ENCODE results near the gene KRTAP10-5.
A peak's percentile ranks its signal among the peaks of the same experiment; 100 is the strongest.
"Not testable (repeated sequence)": the region's sequence is repeated elsewhere in the genome, so short reads cannot be mapped to it uniquely, and the experiment has no call there.

Gene KRTAP10-5, protein sequence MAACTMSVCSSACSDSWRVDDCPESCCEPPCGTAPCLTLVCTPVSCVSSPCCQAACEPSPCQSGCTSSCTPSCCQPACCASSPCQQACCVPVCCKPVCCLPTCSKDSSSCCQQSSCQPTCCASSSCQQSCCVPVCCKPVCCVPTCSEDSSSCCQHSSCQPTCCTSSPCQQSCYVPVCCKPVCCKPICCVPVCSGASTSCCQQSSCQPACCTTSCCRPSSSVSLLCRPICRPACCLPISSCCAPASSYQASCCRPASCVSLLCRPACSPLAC

DNA sequence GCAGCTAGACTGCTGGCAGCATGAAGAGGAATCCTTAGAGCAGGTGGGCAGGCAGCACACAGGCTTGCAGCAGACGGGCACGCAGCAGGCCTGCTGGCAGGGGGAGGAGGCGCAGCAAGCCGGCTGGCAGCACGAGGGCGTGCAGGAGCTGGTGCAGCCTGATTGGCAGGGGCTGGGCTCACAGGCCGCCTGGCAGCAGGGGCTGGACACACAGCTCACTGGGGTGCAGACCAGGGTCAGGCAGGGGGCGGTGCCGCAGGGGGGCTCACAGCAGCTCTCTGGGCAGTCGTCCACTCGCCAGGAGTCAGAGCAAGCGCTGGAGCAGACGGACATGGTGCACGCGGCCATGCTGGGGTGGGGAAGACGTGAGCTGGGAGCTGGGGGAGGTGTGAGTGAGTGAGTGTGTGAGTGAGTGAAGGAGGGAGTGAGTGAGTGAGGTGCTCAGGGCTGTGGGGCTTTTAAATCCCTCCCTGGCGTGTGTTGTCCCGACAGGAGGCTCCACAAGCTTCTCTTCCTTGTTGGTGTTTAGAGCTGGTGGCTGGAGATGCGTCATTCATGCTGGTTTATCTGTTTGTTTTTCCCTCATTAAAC lies at the start of gene KRTAP10-5:
Gene KRTAP10-5, minus strand, starts transcription at position 374 of the 591 bp plus-strand sequence. Its CDS starts 26 bp downstream, at position 348.
- DNase-seq (ENCODE audit: low read depth, low spot score), result not testable (repeated sequence)

DNA sequence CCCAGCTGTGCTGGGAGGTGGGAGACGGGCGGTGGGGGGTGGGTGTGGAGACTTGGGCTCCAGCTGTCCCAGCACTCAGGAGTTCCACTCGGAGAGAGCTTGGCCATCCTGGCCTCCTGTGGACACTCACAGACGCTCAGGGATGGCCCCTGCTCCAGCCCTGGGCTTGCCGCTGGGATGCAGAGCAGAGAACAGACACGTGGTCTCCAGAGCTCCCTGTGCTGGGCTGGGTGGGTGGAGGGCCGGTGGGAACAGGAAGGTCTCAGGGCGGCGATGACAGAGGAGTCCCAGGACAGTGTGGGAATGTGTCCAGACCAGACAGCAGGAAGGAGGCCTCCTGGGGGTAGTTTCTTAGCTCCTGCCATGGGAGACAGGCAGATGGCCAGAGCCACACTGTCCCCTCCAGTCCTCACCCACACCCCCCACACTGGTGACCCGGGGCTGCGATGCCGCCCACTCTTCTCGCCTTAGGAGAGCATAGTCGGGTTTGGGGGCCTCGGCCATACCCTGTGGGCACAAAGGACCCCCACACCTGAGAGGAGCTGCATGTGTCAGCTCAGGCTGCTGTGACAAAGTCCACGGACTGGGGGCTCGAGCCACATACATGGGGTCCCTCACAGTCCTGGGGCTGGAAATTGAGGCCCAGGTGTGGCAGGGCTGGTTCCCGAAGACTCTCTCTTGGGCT lies 48.4 kb upstream of the KRTAP10-5 start:
- no peak for DNase-seq (ENCODE audit: low read depth, low spot score)

DNA sequence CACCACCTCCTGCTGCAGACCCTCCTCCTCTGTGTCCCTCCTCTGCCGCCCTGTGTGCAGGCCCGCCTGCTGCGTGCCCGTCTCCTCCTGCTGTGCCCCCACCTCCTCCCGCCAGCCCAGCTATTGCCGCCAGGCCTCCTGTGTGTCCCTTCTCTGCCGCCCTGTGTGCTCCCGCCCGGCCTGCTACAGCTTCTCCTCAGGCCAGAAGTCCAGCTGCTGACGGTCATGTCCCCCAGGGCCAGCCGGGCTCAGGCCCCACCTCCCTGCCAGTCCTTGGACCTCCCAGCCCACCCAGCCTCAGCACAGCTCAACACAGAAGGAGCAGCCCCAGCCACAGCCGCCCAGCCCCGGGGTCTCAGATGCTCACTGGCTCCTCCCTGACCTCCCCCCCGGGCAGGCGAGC lies 47.4 kb upstream of the KRTAP10-5 start:
- DNase-seq (ENCODE audit: low read depth, low spot score), result not testable (repeated sequence)

DNA sequence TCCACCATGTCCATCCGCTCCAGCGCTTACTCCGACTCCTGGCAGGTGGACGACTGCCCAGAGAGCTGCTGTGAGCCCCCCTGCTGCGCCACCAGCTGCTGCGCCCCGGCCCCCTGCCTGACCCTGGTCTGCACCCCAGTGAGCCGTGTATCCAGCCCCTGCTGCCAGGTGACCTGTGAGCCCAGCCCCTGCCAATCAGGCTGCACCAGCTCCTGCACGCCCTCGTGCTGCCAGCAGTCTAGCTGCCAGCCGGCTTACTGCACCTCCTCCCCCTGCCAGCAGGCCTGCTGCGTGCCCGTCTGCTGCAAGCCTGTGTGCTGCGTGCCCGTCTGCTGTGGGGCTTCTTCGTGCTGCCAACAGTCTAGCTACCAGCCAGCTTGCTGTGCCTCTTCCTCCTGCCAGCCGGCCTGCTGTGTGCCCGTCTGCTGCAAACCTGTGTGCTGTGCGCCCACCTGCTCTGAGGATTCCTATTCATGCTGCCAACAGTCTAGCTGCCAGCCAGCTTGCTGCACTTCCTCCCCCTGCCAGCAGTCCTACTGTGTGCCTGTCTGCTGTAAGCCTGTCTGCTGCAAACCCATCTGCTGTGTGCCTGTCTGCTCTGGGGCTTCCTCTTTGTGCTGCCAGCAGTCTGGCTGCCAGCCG lies 46.9 kb upstream of the KRTAP10-5 start:
- not testable (repeated sequence) for DNase-seq (ENCODE audit: low read depth, low spot score)

DNA sequence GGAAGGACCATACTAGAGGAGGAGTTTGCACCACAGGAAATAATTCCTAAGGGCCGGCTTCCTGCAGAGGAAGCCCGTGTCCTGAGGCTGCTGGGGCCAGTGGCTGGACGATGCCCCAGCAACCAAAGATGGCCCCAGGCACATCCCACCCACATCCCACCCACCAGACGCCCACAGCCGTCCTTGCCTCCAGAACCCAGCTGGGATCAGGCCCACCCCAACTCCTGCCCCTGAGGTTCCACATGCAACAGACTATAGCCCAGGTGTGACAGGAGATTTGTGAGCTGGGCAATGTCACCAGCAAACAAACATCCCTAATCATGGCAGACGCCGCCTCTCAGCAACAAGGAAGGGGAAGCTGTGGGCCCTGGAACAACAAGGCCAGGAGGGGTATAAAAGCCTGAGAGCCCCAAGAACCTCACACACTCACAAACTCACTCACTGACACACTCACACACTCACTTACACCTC lies 46.3 kb upstream of the KRTAP10-5 start, which contains the start of gene KRTAP10-9:
Gene KRTAP10-9, plus strand, starts transcription at position 421 of the 471 bp plus-strand sequence. CDS start 79 bp downstream, outside the sequence.
- DNase-seq (ENCODE audit: low read depth, low spot score), result no peak

DNA sequence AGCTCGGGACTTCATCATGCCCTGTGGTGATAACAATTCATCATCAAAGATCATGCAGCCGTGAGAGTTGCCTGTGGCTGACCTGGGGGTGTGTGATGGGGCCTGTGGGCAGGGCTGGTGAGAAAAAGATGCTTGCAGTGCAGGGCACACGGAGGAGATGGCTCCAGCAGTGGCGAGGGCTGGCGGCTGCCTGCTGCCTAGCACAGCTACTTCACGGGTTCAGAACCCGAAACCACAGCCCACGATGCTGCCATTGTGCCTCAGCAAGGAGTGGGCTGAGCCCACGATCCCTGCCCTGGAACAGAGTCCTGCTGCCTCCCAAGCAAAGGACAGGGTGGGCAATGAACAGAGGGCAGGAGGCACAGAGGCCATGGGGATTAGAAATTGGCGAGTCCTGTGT lies 45.9 kb upstream of the KRTAP10-5 start:
- no peak for DNase-seq (ENCODE audit: low read depth, low spot score)

DNA sequence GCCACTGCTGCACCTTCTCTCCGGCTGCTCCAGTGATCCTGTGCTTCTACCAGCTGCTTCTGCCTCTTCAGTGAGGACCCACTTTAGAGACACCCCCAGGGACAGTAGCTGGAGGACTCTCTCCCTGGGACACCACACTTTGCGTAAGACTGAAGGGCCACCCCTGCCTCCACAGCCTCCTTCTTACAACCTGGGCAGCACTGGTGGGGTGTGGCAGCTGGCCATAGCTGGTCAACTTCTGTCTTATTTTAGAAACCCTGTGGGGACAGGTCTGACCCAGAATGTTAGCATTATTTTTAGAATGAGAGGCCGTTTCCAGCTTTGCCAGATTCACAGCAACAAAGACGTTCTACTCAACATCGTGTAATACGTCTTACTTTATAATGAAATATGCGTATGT lies 45.4 kb upstream of the KRTAP10-5 start:
- no peak for DNase-seq (ENCODE audit: low read depth, low spot score)

DNA sequence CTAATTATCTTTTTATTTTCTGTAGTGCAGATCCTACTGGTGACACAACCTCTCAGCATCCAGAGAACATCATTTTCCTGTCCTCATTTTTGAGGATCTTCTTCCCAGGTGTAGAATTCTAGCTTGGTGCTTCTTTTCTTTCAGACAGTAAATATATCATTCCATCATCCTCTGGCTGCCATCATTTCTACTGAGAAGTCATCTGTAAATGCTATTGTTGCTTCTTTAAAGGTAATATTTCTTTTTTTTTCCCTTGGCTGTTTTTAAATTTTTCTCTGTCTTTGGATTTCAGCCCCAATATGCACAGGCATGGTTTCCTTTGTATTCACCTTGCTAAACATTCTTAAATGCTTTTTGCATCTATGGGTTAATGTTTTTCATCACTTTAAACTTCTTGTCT lies 43.2 kb upstream of the KRTAP10-5 start:
- DNase-seq (ENCODE audit: low read depth, low spot score), result no peak

DNA sequence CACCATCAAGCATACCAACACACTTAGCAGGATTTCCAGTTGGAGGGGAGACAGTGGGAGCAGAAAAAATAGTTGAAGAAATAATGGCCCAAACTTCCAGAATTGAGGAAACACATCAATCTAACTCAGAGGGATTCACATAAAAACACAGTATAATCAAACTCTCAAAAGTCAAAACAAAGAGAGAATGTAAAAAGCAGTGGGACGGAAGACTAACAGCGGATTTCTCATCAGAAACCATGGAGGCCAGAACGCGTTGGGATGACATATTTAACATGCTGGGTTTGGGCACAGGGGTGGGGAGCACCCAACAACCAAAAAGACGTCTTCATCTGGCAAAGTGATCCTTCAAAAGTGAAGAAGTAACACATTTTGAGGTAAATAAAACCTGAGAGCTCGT lies 39.5 kb upstream of the KRTAP10-5 start:
- DNase-seq (ENCODE audit: low read depth, low spot score), result no peak

DNA sequence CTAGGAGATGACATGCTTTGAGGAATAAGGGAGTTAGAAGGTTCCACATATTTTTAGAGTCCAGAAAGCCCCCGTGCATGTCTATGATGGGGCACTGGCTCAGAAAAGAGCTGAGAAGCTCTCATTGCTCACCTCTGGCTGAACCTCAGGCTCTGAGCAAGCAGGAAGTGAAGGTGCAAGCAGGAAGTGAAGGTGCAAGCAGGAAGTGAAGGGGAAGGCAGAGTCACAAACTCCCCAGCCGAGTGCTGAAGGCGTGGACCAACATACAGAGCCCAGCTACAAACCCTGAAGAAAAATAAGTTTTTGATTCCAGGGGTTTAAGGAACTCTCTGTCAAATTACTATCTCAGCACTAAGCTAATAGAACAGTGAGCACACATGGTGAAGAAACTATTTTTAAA lies 38.5 kb upstream of the KRTAP10-5 start:
- peak; percentile 21 for DNase-seq (ENCODE audit: low read depth, low spot score)

DNA sequence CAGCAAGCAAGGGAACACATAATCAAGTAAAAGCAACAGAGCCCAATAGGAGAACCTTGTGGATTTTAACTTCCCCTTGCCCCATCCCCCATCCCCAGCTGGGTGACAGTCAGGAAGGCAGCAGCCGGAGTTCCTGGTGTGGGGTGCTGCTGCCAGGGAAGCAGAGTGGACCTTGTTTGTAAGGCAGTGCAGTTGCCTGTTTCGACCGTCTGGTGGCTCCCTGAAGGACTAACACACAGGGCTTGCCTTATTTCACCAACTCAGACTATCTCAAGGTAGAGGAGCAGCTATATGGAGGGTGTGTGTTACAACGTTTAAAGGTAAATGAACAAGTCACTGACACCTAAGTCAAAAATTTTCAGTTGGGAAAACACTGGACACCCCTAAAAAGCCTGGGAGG lies 38.1 kb upstream of the KRTAP10-5 start:
- no peak for DNase-seq (ENCODE audit: low read depth, low spot score)

DNA sequence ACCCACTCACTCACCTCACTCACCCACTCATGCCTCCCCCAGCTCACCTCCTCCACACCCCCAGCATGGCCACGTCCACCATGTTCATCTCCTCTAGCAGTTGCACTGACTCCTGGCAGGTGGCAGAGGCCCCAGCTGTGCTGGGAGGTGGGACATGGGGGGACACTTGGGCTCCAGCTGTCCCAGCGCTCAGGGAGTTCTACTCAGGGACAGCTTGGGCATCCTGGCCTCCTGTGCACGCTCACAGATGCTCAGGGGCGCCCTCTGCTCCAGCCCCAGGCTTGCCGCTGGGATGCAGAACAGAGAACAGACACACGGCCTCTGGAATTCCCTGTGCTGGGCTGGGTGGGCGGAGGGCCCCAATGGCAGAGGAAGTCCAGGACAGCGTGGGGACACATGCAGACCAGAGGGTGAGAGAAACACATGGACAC lies 36.7 kb upstream of the KRTAP10-5 start:
- no peak for DNase-seq (ENCODE audit: low read depth, low spot score)

DNA sequence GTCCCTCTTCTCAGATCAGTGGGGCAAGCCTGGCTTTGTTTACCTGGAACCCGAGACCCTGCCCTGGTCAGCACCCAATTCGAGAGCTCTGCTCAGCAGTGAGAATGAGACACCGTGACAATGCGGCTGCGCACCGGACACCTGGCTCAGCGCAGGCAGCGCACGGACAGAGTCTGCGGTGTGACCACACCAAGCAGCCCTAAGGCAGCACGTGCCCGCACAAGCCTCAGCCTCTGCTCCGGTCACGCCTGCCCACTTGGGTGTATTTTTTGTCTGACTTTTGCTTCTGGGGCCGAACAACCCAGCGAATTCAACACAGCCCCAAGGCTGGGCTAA lies 36.2 kb upstream of the KRTAP10-5 start:
- DNase-seq (ENCODE audit: low read depth, low spot score), result no peak

DNA sequence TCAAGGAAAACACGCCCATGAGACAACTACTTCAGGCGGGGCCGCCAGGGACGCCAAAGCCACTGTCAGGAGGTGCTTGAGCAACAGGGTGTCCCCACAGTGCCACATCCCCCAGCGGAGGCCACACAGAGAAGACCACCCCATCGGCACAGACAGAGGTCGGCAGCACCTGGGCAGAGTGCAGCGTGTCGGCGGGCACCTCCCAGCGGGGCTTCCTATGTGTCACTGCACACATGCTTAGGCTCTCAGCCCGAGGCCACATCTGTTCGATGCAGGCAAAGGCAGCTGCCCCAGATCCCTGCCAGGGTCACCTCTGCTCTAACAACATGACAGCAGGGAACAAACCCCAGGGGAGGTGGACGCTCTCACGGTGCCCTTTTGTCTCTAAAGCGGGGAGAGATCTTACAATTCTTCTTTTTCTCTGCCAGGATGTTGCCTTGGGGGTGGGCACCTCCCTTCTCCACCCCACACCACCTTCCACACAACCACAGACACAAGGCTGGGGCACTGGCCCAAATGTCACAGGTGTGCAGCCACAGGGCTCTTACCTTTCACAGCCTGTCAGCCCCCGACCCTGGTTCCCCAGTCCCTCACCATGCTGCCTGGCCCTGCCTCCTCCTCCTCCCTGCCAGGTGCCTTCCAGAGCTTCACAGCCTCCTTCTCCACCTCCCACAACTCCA lies 35.6 kb upstream of the KRTAP10-5 start:
- no peak for DNase-seq (ENCODE audit: low read depth, low spot score)

DNA sequence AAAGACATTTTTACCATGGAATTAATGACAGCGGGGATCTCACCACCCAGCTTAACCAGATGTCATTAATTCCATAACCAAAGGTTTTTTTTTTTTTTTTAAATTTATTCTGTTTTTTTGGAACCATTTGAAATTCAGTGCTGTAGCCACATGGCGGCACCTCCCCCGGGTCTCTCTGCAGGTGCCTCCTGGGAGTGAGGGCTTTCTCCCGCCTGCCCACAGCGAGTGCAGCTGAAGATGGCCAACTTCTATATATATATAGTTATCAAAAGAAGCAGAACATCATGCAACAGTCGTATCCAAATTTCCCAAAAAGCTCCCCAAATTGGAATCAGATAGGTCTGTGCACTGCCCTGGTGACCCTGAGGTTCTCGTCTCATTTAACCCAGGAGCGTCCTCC lies 35.1 kb upstream of the KRTAP10-5 start:
- DNase-seq (ENCODE audit: low read depth, low spot score), result no peak

DNA sequence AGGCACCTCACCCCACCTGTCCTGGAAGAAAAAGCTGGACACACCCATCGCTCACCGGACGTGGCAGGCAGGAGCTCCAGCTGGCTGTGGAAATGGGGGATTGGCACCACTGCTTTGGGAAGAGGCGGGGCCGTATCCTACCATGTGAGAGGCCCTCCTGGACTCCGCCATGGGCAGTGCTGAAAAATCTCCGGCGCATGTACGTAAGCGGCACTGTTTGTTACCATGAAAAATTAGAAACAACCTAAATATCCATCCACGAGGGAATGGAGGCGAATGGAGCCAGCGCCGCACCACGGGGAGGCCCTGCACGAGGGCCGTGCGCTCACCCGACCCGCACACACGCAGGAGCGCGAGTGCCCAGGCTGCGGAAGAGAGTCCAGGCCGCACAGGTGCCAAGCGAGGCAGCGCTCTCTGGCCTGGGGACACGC lies 34.6 kb upstream of the KRTAP10-5 start:
- DNase-seq (ENCODE audit: low read depth, low spot score), result no peak

DNA sequence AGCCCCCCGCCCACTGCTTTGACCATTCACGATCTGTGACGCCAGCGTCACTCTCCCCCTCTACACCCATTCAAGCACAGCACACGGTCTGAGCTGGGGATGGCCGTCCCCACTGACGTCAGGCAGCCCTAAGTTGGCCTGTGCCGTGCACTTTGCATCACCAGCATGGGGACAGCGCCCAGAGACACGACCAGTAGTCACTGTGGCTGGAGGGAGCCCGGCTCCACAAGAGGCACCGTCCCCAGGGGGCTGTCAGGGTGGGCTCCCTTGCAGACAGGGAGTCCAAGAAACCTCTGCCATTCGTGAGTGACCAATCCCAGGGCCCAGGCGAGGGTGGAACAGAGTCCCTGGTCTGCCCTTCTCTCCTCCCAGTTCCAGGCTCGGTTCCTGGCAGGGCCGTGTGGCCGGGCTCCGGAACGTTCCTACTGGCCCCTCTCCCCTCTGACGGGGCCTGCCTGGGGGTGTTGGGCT lies 33.8 kb upstream of the KRTAP10-5 start:
- no peak for DNase-seq (ENCODE audit: low read depth, low spot score)

DNA sequence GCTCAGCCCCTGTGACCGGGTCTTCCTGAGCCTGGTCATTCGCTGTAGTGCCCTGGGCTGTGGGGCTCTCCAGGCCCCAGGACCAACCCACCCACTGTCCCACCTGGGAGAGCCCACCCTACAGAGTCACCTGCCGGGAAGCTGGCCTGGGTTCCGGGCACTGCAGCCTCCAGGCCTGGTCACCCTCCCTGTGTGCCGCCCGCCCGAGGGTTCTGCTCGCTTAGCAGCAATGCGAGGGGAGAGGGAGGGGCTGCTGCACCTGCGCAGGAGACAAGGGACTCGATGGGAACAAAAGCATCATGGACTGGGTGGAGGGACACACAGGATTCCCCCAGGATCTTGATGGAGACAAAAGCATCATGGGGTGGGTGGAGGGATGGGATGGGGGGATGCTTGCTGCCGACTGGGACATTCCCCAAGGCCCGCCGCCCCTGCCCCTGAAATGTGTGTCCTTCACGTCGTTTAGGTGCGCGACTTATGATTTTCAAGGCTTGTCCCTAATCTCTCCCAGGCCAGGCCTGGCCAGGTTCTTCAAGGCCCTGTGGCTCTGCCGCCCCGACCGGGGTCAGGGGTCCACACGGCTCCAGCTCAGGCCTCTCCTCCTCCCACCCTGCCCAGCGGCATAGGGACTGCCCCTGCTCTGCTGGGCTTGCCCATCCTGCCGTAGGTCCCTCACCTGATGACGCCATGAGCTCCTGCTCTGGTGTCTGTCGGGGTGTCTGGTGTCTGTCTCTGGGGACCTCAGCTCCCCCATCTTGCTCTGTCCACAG lies 33.2 kb upstream of the KRTAP10-5 start:
- no peak for DNase-seq (ENCODE audit: low read depth, low spot score)

DNA sequence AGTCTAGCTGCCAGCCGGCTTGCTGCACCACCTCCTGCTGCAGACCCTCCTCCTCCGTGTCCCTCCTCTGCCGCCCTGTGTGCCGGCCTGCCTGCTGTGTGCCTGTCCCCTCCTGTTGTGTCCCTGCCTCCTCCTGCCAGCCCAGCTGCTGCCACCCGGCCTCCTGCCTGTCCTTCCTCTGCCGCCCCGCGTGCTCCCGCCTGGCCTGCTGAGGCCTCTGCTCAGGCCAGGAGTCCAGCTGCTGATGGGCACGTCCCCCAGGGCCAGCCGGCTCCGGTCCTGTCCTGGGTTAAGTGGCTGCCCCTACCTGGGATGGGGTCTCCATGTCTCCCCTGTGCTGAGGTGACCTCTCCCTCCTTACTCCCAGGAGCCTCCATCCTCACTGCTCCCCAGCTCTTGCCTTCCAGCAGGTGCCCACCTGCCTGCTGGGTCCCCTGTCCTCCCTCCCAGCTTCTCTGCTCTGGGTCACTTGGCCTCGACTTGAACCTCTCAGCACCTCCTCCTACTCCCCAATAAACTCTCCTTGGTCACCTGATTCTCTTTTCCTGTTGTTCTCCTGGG lies 32.3 kb upstream of the KRTAP10-5 start:
- no peak for DNase-seq (ENCODE audit: low read depth, low spot score)

DNA sequence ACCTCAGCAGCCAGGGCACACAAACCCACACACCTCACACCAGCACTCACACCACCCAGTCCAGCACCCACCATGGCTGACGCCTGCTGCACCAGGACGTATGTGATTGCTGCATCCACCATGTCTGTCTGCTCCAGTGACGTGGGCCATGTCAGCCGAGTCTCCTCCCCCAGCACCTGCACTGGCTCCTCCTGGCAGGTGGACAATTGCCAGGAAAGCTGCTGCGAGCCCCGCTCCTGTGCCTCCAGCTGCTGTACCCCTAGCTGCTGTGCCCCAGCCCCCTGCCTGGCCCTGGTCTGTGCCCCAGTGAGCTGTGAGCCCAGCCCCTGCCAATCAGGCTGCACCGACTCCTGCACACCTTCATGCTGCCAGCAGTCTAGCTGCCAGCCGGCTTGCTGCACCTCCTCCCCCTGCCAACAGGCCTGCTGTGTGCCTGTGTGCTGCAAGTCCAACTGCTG lies 31.7 kb upstream of the KRTAP10-5 start, which contains the start of gene KRTAP10-8:
Gene KRTAP10-8, plus strand, starts transcription at position 51 of the 458 bp plus-strand sequence. Its CDS starts 22 bp downstream, at position 73.
- no peak for DNase-seq (ENCODE audit: low read depth, low spot score)

All from activated naive CD8-positive, alpha-beta T cell treated with anti-CD3 and anti-CD28 coated beads, Interleukin-2, amount 50 U/mL, for 16 hours (primary cell).